A673 (cell line): Measurements from ENCODE around the gene MARCHF2. TPM values are rescaled to one million over a fixed set of nuclear protein-coding genes. Genes with fewer than 3 reads are reported as not detected.
A peak's percentile ranks its signal among the peaks of the same experiment; 100 is the strongest.

Experiments
- BruUV-seq: library from RNA; stranded (reverse); fragments of 400-500 nt; replicated peaks from 2 replicates; lab custom pipeline; 2021; lab: Mats Ljungman, UMichigan
- CTCF ChIA-PET: fragments of 300-600 bp; sonication (Branson Sonifier 250); formaldehyde crosslinking; loops from one replicate; lab custom pipeline; 2022; ENCODE audit warnings: antibody characterized with exemption; lab: Charles Lee
- POLR2A ChIA-PET: fragments of 300-600 bp; sonication (Branson Sonifier 250); formaldehyde crosslinking; loops from one replicate; lab custom pipeline; 2022; ENCODE audit warnings: antibody characterized with exemption; ENCODE audit not compliant: low non-redundant PET; lab: Charles Lee
- DNase-seq: peaks from one replicate; pipeline ENCODE4 v3.0.0-alpha.2; 2015; ENCODE audit warnings: low spot score
- H3K27ac ChIP-seq: fragments of 200-600 bp; sonication (generic); 2 replicates; pipeline ENCODE4 v1.5.1; 2016; ENCODE audit warnings: mixed run types, low read depth, mild to moderate bottlenecking, mixed read lengths, antibody characterized with exemption, low read length; ENCODE audit not compliant: poor library complexity, severe bottlenecking
- H3K27me3 ChIP-seq: fragments of 200-600 bp; sonication (generic); replicated peaks from 2 replicates; pipeline ENCODE4 v1.6.1; 2017; ENCODE audit warnings: mixed run types, low read depth, mild to moderate bottlenecking, mixed read lengths, antibody characterized with exemption, low read length; ENCODE audit not compliant: insufficient read depth, poor library complexity
- H3K36me3 ChIP-seq: fragments of 200-600 bp; sonication (generic); 2 replicates; pipeline ENCODE4 v1.6.1; 2016; ENCODE audit warnings: mixed run types, mild to moderate bottlenecking, mixed read lengths, antibody characterized with exemption, low read length; ENCODE audit not compliant: insufficient read depth, poor library complexity, severe bottlenecking
- H3K4me1 ChIP-seq: fragments of 200-600 bp; sonication (generic); 2 replicates; pipeline ENCODE4 v1.6.1; 2017; ENCODE audit warnings: mixed run types, mild to moderate bottlenecking, mixed read lengths, antibody characterized with exemption, low read length; ENCODE audit not compliant: insufficient read depth, poor library complexity, severe bottlenecking
- H3K4me3 ChIP-seq: fragments of 200-600 bp; sonication (generic); 2 replicates; pipeline ENCODE4 v1.5.1; 2016; ENCODE audit warnings: low read depth, mixed run types, mild to moderate bottlenecking, mixed read lengths, low read length; ENCODE audit not compliant: poor library complexity, severe bottlenecking
- H3K9me3 ChIP-seq: fragments of 200-600 bp; sonication (generic); 2 replicates; pipeline ENCODE4 v1.6.1; 2016; ENCODE audit warnings: mixed run types, low read depth, mild to moderate bottlenecking, mixed read lengths, antibody characterized with exemption, low read length; ENCODE audit not compliant: poor library complexity, severe bottlenecking
- CTCF ChIP-seq: fragments of 300-800, 200-600 bp; sonication (generic); conservative IDR thresholded peaks from 2 replicates; pipeline ENCODE4 v1.5.1; 2017; ENCODE audit warnings: low read depth, mild to moderate bottlenecking, antibody characterized with exemption, low read length, moderate library complexity, mixed read lengths
- EZH2 ChIP-seq: fragments of 200-600 bp; sonication (generic); IDR thresholded peaks from 2 replicates; pipeline ENCODE4 v1.6.1; 2017; ENCODE audit warnings: borderline replicate concordance, low read depth, mild to moderate bottlenecking, mixed read lengths, antibody characterized with exemption, low read length; ENCODE audit not compliant: poor library complexity, severe bottlenecking
- intact Hi-C: fragments of 100-400 bp; cut with micrococcal nuclease; formaldehyde crosslinking; loops from one replicate; pipeline ENCODE4 v1.10.0; 2022; ENCODE audit not compliant: unreplicated experiment
- total RNA-seq: library from RNA; stranded (reverse); gene quantifications from 2 replicates; pipeline ENCODE4 v1.2.3, GENCODE V29; 2021

MARCHF2 gene
- total RNA-seq, 1 experiment from 2014 or later, result 8.8 TPM

- TF ChIP-seq EZH2 (no peak), CTCF (no peak)
- Histone ChIP-seq H3K4me3 (no peak overlapping the region), H3K36me3 (no peaks in the 10 kb centered on the region), H3K27ac (no peak overlapping the region), H3K4me1 (peaks cover 12% of the 10 kb centered on the region), H3K9me3 (no peaks in the 10 kb centered on the region), H3K27me3 (no peaks in the 10 kb centered on the region)
- intact Hi-C loops, result loop anchor here (2.0 kb wide), 1 partner anchor 41 kb away; no protein-coding TSS in a partner anchor
- BruUV-seq, result no TSS peak
- POLR2A ChIA-PET, result no interaction called here
- CTCF ChIA-PET, result no interaction called here
- DNase-seq, result no peak
Observed at GRCh38 chr19:8395621-8396082, 17.5 kb upstream of the MARCHF2 start.

- no TSS peak for BruUV-seq
- POLR2A ChIA-PET, result no interaction called here
- H3K4me1 ChIP-seq, result peaks cover 9% of the 10 kb centered on the region
Observed at GRCh38 chr19:8396185-8396562, 16.9 kb upstream of the MARCHF2 start.

GRCh38 chr19:8396563-8397203 lies 16.4 kb upstream of the MARCHF2 start:
- intact Hi-C loops, result loop anchor here (2.0 kb wide), 1 partner anchor 42 kb away; no protein-coding TSS in a partner anchor
- no peak overlapping the region for H3K4me3 ChIP-seq
- peak; percentile 77 for DNase-seq
- CTCF ChIA-PET, result no interaction called here
- H3K9me3 ChIP-seq, result no peaks in the 10 kb centered on the region
- no TSS peak for BruUV-seq
- H3K36me3 ChIP-seq, result no peaks in the 10 kb centered on the region
- POLR2A ChIA-PET, result no interaction called here
- no peaks in the 10 kb centered on the region for H3K27me3 ChIP-seq
- H3K27ac ChIP-seq, result no peak overlapping the region
- no peak for TF ChIP-seq EZH2
- peak; percentile 68 for TF ChIP-seq CTCF
- peaks cover 7% of the 10 kb centered on the region for H3K4me1 ChIP-seq

More at GRCh38 chr19:8396185-8396562, 16.9 kb upstream of the MARCHF2 start:
- H3K9me3 ChIP-seq, result no peaks in the 10 kb centered on the region
- TF ChIP-seq CTCF, result no peak
- no peak for TF ChIP-seq EZH2
- no peak for DNase-seq
- intact Hi-C loops, result loop anchor here (2.0 kb wide), 1 partner anchor 41 kb away; no protein-coding TSS in a partner anchor
- CTCF ChIA-PET, result no interaction called here
- no peak overlapping the region for H3K27ac ChIP-seq
- H3K27me3 ChIP-seq, result no peaks in the 10 kb centered on the region
- no peak overlapping the region for H3K4me3 ChIP-seq
- no peaks in the 10 kb centered on the region for H3K36me3 ChIP-seq
